SHP77 (cell line): Measurements from ENCODE around the gene SMIM23.
"Not testable (repeated sequence)": the region's sequence is repeated elsewhere in the genome, so short reads cannot be mapped to it uniquely, and the experiment has no call there.

Experiments used
- DNase-seq, 2 experiments: peaks; one replicate each; lab custom pipeline; 2025; lab: John Stamatoyannopoulos, UW

Gene SMIM23

GRCh38 chr5:171773106-171773505 is 12.5 kb upstream of the SMIM23 start:
- DNase-seq: no peak

GRCh38 chr5:171774418-171774817 is 11.2 kb upstream of the SMIM23 start:
- no peak for DNase-seq

DNA sequence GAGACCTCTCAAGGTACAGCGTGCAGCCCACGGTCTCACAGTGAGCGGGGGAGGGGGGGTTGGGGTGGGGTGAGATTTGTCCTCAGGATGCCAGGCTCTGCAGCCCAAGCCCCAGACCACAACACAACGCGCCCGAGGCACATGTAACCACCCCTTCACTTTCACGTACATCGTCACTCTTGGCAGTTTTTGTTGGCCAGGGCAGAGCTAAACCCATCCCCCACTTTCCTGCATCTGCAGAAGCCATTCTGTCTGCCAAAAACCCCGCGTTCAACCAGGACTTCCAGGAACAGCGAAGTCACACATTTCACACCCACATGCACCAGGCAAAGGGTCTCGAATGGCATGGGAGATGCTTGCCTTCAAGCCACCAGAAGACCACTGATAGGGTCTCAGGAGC is 9.4 kb upstream of the SMIM23 start:
- DNase-seq: no peak

GRCh38 chr5:171776770-171777759 is 8.6 kb upstream of the SMIM23 start:
- DNase-seq: peak; percentile 44 to 65

- not testable (repeated sequence) for DNase-seq
Observed at GRCh38 chr5:171781744-171782143, 3.9 kb upstream of the SMIM23 start.

- DNase-seq: peak; percentile 21 to 22
Observed at GRCh38 chr5:171782332-171782966, 3.2 kb upstream of the SMIM23 start.

DNA sequence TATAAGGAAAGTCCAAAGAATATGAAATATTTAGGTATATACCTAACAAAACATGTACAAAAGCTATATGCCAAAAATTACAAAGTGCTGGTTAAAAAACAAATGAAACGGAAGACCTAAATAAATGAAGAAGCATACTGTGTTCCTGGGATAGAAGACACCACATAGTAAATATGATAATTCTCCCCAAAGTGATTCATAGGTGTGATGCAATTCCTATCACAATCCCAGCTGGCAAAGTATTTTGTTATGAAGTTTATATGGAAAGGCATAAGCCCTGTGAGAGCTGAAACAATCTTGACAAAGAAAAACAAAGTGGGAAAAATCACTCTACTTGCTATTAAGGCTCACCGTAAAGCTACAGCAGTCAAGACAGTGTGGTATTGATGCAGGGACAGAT is 2.6 kb upstream of the SMIM23 start:
- no peak for DNase-seq

GRCh38 chr5:171789353-171789752 is 3.7 kb downstream of the SMIM23 start:
- DNase-seq: no peak

GRCh38 chr5:171790408-171790807 is 4.8 kb downstream of the SMIM23 start:
- no peak for DNase-seq

DNA sequence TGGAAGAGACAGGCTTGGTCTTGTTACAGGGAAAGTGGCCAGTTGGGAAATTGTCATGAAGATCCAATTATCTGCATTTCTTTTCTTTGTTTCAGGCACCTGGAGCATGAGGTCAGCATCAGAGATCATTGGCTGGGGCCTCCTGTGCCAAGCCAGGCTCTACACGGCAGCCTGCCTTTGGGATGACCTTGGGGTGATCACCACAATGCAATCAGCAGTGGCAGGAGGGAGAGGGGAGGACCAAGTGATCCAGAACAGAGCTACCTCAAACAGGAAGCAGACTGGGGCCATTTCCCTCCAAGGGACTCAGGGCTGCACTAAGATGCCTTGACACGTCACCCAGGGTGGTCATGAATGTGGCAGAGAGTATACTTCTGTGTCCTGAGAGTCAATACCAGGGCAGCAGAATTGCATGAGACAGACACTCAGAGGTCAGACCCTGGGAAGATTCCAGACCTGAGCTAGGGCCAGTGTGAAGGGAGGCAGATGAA is 8.9 kb downstream of the SMIM23 start:
- DNase-seq: no peak

- DNase-seq: no peak
Observed at GRCh38 chr5:171795381-171795780, 9.8 kb downstream of the SMIM23 start.

GRCh38 chr5:171796436-171796835 is 10.8 kb downstream of the SMIM23 start:
- no peak for DNase-seq

- no peak for DNase-seq
Observed at GRCh38 chr5:171797543-171797942, 11.9 kb downstream of the SMIM23 start.

DNA sequence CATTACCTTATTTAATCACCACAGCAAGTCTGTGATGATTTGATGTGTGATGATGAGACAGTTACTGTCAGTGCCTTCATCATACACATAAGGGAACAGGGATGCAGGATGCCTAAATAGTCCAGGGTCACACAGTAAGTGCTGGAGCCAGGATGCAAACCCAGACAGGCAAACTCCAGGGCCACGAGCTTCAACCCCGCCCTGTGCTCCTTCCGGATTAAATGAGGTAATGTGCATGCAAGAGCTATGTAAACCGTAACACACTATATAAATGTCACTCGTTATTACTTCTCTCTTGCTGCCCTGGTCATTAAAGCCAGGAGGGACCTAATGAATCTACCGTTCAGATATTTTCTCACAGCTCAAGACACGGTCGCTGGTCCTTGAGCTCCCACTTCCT is 12.8 kb downstream of the SMIM23 start:
- DNase-seq: no peak

GRCh38 chr5:171801839-171802238 is 16.2 kb downstream of the SMIM23 start:
- no peak for DNase-seq

- DNase-seq: no peak
Observed at GRCh38 chr5:171805746-171806145, 20.1 kb downstream of the SMIM23 start.

- peak; percentile 40 to 61 for DNase-seq
Observed at GRCh38 chr5:171806976-171807747, 21.5 kb downstream of the SMIM23 start.

GRCh38 chr5:171808453-171808852 is 22.8 kb downstream of the SMIM23 start:
- no peak for DNase-seq

DNA sequence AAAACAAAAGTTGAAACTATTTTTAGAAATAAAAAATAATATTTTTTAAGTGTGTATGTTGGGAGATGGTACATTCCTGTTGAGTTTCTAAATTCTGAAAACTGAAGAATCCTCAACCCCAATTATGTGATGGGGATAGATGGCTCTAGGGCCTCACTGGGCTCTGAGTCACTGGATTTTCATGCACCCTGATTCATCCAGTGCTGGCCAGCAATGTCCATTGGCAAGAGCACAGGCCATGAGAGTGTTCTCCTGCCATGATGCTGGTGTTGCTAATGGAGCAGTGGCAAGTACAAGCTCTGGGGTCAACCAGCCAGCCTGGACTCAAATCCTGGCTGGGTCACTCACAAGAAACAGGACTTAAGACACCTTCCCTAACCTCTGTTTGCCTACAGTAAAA is 23.3 kb downstream of the SMIM23 start:
- DNase-seq: no peak

- peak; percentile 92 to 93 for DNase-seq
Observed at GRCh38 chr5:171810227-171810626, 24.6 kb downstream of the SMIM23 start.

DNA sequence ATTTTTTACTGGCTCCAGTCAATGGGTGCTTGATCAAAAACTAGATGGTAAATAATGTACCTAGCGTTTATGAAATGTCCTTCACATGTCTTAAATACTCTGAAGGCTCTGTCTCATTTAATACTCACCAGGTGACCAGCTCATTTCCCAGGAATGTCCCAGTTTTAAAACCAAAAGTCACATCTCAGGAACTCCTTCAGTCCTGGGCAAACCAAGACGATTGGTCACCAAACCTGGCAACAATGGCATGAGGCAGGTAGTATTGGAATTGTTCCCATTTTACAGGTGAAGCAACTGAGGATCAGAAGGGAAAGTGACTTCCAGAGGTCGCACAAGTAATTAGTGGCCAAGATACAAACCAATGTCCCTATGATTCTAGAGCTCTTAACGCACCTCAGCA is 27.7 kb downstream of the SMIM23 start:
- DNase-seq: no peak

- no peak for DNase-seq
Observed at GRCh38 chr5:171813813-171814490, 28.3 kb downstream of the SMIM23 start.
